ENCODE measurements around the gene B3GALT6.

The B3GALT6 gene

DNA sequence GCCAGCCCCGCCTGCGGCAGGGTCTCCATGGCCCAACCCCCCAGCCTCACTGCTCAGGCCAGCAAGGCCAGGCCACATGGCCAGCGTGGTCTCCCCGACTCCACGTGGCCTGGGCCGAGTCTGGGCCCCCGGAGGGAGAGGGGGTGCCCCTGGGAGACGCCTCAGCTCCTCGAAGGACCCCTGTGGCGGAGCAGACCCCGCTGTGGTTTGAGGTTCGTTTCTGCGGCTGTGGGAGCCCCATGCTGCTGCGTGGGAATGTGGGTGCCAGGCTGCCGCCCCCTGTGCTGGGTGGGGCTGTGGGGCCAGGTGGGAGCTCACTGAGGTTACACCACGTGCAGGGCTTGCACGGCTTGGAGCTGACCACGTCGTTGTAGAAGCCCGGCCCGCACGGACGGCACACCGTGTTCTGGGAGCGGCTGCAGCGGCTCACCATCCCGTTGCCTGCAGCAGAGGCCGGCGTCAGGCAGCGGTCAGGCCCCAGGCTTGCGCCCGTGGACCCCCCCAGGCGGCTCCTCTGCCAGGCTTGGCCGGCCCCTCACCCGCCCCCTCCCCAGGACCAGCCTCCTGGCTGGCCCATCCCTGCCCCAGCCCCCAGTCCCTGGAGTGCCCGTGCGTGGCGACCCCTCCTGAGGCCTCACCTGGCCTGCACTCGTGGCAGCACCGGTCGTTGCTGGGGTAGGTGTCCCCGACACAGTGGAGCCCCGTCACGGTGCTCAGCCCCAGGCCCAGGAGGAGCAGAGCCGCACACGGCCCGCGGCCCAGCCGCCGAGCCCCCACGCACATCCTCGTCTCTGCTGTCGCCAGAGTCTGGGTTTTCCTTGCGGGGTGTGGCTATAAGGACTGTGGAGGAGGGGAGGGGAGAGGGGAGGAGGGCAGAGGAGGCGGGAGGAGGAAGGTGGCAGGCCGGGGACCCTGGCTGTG is 18.4 kb upstream of the B3GALT6 start, which contains the start of gene TNFRSF4:
TNFRSF4 (minus strand) TSS at position 809 of the 921 bp plus-strand sequence; CDS start at position 783, 26 bp downstream.
- TF ChIP-seq, protein P1, sequence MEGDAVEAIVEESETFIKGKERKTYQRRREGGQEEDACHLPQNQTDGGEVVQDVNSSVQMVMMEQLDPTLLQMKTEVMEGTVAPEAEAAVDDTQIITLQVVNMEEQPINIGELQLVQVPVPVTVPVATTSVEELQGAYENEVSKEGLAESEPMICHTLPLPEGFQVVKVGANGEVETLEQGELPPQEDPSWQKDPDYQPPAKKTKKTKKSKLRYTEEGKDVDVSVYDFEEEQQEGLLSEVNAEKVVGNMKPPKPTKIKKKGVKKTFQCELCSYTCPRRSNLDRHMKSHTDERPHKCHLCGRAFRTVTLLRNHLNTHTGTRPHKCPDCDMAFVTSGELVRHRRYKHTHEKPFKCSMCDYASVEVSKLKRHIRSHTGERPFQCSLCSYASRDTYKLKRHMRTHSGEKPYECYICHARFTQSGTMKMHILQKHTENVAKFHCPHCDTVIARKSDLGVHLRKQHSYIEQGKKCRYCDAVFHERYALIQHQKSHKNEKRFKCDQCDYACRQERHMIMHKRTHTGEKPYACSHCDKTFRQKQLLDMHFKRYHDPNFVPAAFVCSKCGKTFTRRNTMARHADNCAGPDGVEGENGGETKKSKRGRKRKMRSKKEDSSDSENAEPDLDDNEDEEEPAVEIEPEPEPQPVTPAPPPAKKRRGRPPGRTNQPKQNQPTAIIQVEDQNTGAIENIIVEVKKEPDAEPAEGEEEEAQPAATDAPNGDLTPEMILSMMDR (IDR thresholded peaks at IDR 0.05) = no peak
- Histone ChIP-seq H3K4me3 (peak within 1 kb of the TSS; percentile 50), H3K27ac (no peak within 1 kb of the TSS)
- DNase-seq (ENCODE audit: low spot score) = no peak

DNA sequence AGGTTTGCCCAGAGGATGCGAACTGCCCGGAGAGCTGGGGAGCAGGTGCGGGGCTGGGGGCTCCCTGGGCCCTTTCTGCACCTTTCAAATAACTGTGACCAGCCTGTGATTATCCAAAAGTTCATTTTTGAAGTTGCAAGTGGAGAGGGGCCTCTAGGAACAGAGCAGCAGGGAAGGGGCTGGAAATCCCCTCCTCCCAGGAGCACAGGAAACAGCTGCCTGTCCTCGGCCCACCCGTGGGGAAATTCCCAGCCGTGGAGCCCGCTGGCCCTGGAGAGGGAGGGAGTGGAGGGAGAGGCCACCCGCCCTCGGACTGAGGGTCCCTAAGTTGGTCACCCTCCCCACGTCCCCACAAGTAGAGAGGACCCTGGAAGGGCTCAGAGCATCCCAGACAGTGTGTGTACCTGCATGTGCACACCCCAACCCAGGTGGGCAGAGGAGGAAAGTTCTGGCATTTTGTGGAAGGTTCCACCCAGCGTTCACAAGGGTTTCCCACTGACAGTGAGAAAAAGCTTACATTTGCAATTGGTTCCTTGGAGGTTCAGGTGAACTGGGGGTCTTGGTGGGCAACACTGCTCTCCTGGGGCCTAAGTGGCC is 16.9 kb upstream of the B3GALT6 start:
- TF ChIP-seq, protein P1 (IDR thresholded peaks at IDR 0.05) = no peak
- DNase-seq (ENCODE audit: low spot score) = no peak
- Histone ChIP-seq H3K27ac (no peak overlapping the region), H3K4me3 (no peak overlapping the region)

DNA sequence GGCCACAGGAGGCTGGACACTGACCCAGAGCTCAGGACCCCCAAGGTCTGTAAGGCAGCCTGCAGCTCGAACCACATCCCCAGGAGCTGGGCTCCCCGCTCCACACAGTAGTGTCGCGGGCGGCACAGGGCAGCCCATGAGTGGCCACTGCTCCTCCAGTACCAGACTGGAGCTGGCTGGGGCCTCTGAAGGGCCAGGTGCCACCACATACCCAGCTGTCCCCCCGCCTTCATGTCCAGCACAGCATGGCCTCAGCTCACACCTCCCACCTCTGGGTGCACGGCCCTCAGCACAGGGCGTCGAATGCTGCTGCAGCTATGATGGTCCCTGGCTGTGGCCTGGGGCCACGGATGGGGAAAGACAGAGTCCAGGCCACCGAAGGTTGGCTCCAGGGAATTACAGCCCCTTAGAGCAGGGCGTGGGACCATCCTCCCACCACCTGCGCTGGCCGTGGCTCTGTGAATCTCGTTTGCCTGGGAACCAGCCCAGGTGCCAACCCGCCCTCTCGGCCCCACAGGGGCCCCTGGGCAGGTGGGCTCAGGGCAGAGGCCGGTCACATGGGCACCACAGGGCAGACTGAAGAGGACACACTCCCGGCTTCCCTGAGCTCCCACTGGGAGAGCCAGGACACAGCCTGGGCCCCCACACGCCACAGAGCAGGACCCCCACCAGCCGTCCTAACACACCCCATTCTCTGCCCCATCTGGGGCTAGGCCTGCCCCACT is 16.0 kb upstream of the B3GALT6 start:
- DNase-seq (ENCODE audit: low spot score) = no peak
- TF ChIP-seq, protein P1 (IDR thresholded peaks at IDR 0.05) = no peak
- no peak overlapping the region for H3K27ac ChIP-seq
- H3K4me3 ChIP-seq = no peak overlapping the region

DNA sequence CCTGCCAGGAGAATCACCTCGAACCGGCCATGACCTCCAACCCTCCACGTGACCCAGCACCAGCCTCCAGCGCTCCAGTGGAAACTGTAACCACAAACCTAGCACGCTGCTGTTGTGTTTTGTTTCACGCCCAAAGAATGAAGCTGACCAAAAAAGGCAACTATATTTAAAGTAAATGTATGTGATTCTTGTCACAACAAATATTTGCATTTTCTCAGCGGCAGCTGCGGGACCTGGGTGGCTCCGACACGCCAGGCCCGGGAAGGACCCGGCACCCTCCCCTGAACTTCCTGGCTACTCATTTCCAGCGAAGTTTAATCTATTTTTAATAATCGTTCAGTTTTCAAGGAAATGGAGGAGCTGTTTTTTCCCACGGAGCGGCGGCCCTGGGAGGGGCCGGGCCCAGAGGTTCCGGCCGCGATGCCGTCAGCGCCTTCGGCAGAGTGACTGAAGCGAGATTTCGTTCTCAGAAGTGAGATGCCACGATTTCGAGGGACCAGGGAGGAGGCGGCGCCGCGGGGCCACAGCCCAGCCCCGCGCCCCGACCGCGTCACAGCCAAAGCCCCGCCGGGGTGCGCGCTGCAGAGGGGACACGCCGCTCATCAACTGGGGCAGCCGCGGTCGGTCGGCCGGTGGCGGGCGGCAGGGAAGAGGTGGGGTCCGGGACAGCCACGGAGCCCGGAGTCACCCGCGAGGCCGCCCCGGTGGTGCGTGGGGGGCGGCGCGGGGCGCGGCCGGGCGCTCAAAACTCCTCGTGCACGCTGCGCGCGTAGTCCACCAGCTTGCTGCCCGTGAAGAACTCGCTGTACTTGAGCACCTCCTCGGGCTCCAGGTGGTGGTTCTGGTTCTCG is 15.0 kb upstream of the B3GALT6 start:
- Histone ChIP-seq H3K4me3 (no peak overlapping the region), H3K27ac (no peak overlapping the region)
- DNase-seq (ENCODE audit: low spot score) = no peak
- TF ChIP-seq, protein P1 (IDR thresholded peaks at IDR 0.05) = no peak

- Histone ChIP-seq H3K4me3 (no peak overlapping the region), H3K27ac (no peak overlapping the region)
- DNase-seq (ENCODE audit: low spot score) = no peak
Measured at GRCh38 chr1:1217621-1218523, 14.2 kb upstream of the B3GALT6 start.

More at GRCh38 chr1:1217621-1218523, 14.2 kb upstream of the B3GALT6 start:
- TF ChIP-seq, protein P1 (IDR thresholded peaks at IDR 0.05) = no peak

Data from coronary artery (tissue), 2 donors.